Renal cortex interstitium (tissue), 15 donors: Measurements from ENCODE around the gene DENND5B. TPM values are rescaled to one million over a fixed set of nuclear protein-coding genes. Genes with fewer than 3 reads are reported as not detected.
A peak's percentile ranks its signal among the peaks of the same experiment; 100 is the strongest.
"Not testable (repeated sequence)": the region's sequence is repeated elsewhere in the genome, so short reads cannot be mapped to it uniquely, and the experiment has no call there.

Source experiments
- DNase-seq, 11 donors: peaks; one replicate each; pipeline ENCODE4 v3.0.0-alpha.2; 2013; ENCODE audit warnings: low read depth in 9 of 11, low spot score in 4 of 11; ENCODE audit errors: extremely low read depth in 1 of 11
- long read RNA-seq, 16 experiments: transcript quantifications; one replicate each; lab custom pipeline, GENCODE V29; 2026
- polyA plus RNA-seq, 3 donors: library from polyadenylated mRNA; unstranded; fragments of 120-200 nt; gene quantifications; one replicate each; pipeline ENCODE4 v1.2.1, GENCODE V29; 2013; ENCODE audit not compliant: insufficient read length in 3 of 3

Gene DENND5B
- polyA plus RNA-seq, result 10 to 100 TPM; 27.7 to 34.2 (median 28.4) TPM
- long read RNA-seq, donor 1, result 0 reads
- long read RNA-seq, donor 2, result 0 reads
- long read RNA-seq, donor 3, result 0 reads
- long read RNA-seq, donor 4, result 0 reads
- long read RNA-seq, donor 5, result 0 reads
- long read RNA-seq, donor 6, result 0 reads
- long read RNA-seq, donor 7, full-length matches to known transcripts, result 1 of 1 reads
- long read RNA-seq, donor 7, partial matches to known transcripts, result 0 of 1 reads
- long read RNA-seq, donor 7, other reads (novel, unspliced or antisense), result 0 of 1 reads
- long read RNA-seq, donor 8, full-length matches to known transcripts, result 2 of 2 reads
- long read RNA-seq, donor 8, partial matches to known transcripts, result 0 of 2 reads
- long read RNA-seq, donor 8, other reads (novel, unspliced or antisense), result 0 of 2 reads
- long read RNA-seq, donor 9, result 0 reads
- long read RNA-seq, donor 10, partial matches to known transcripts, result 11 of 11 reads
- long read RNA-seq, donor 10, other reads (novel, unspliced or antisense), result 0 of 11 reads
- long read RNA-seq, donor 11, result 0 reads
- long read RNA-seq, donor 12, full-length matches to known transcripts, result 1 of 1 reads
- long read RNA-seq, donor 12, partial matches to known transcripts, result 0 of 1 reads
- long read RNA-seq, donor 12, other reads (novel, unspliced or antisense), result 0 of 1 reads
- long read RNA-seq, donor 13, result 0 reads
- long read RNA-seq, donor 14, partial matches to known transcripts, result 5 of 6 reads
- long read RNA-seq, donor 14, other reads (novel, unspliced or antisense), result 0 of 6 reads
- long read RNA-seq, donor 15, partial matches to known transcripts, result 7 of 7 reads
- long read RNA-seq, donor 15, other reads (novel, unspliced or antisense), result 0 of 7 reads
- long read RNA-seq, donor 16, full-length matches to known transcripts, result 2 of 8 reads
- long read RNA-seq, donor 16, partial matches to known transcripts, result 6 of 8 reads
- long read RNA-seq, donor 16, other reads (novel, unspliced or antisense), result 0 of 8 reads

- DNase-seq, result peak in 10 of 11 donors; percentile 56 to 84 (median 79)
These were observed at the start of gene DENND5B for GRCh38 chr12:31590642-31591379. DENND5B (minus strand) TSS chr12:31591136; CDS start chr12:31590832, 304 bp downstream.

- DNase-seq, result no peak
These were observed 43.7 kb upstream of the DENND5B start for GRCh38 chr12:31634620-31635019.

DNA sequence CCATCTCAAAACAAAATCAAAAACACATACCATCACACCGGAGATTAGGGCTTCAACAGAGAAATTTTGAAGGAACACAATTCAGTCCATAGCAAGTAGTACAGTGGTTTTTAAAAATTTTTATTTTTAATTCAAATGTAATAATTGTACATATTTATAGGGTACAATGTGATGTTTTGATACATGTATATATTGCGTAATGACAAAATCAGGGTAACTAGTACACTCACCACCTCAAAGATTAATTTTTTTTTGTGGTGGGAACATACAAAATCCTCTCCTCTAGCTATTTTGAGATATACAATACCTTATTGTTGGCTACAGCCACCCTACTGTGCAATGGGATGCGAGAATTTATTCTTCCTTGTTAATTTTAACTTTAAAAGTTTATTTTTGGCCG, 42.5 kb upstream of the DENND5B start:
- DNase-seq, result no peak

DNA sequence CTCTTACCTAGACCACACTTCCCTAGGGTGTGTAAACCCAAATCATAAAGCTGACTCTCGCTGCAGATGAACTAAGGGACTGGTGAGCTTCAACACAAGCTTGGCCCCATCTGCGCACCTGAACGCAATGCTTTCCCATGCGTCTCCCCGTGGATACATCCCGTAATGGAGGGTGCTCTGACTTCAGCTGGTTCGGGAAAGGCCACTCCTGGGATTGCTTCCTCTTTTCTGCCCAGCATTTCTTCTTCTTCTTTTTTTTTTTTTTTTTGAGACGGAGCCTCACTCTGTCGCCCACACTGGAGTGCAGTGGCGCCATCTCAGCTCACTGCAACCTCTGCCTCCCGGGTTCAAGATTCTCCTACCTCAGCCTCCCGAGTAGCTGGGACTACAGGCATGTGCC, 40.9 kb upstream of the DENND5B start:
- no peak for DNase-seq

GRCh38 chr12:31631023-31631724, 40.2 kb upstream of the DENND5B start:
- no peak for DNase-seq

- DNase-seq, result peak in 7 of 11 donors; percentile 49 to 87 (median 77)
These were observed 39.1 kb upstream of the DENND5B start for GRCh38 chr12:31629756-31630732.

DNA sequence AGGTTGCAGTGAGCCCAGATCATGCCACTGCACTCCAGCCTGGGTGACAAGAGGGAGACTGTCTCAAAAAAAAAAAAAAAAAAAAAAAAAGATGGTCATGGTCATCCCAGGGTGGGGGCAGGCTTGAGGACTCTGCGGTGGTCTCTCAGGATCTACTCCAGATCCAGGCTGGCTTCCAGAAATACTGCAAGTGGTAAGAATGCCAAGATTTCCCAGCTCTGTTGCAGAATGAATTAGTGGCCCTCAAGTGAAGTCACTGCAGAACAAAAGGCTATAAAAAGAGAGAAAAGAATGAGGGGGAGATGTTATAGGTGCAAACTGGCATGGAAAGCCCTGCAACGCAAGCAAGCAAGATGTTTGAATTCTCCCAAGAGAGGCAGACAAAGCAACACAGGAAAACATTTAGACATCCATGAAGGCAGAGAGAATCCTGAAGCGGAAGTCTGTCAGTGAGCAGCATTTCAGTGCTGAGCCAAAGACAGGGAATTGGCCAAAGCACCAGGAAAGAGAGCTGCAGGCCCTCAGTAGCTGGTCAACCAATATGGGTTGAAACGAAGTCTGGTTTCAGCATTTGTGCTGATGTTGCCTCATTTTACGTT, 36.6 kb upstream of the DENND5B start:
- no peak for DNase-seq

GRCh38 chr12:31626270-31626995, 35.5 kb upstream of the DENND5B start:
- no peak for DNase-seq

DNA sequence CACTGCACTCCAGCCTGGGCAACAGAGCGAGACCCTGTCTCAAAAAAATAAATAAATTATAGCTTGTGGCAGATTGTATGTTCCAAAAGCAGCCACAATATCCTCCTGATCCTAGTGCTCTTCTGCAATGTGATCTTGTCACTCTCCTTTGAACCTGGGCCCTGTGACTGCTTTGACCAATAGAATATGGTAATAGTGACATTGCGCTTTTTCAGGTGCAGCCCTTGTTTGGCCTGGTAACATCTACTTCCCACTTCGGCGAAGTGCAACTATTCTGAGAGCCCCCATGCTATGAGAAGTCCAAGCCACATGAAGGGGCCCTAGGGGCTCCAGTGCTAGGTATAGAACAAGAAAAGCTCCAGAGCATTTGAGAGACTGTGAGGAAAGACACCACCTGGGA, 31.1 kb upstream of the DENND5B start:
- no peak for DNase-seq

- no peak for DNase-seq
These were observed 29.4 kb upstream of the DENND5B start for GRCh38 chr12:31620311-31620710.

- DNase-seq, result no peak
These were observed 27.5 kb upstream of the DENND5B start for GRCh38 chr12:31618228-31619025.

GRCh38 chr12:31612819-31613218, 21.9 kb upstream of the DENND5B start:
- no peak for DNase-seq

- not testable (repeated sequence) for DNase-seq
These were observed 17.4 kb upstream of the DENND5B start for GRCh38 chr12:31608299-31608698.

- DNase-seq, result no peak
These were observed 14.6 kb upstream of the DENND5B start for GRCh38 chr12:31605531-31605930.

- DNase-seq, result no peak
These were observed 12.6 kb upstream of the DENND5B start for GRCh38 chr12:31603546-31604009.
